Occipital lobe (tissue), 2 donors: Measurements from ENCODE around the gene STRIP2. TPM values are rescaled to one million over a fixed set of nuclear protein-coding genes. Genes with fewer than 3 reads are reported as not detected.
A peak's percentile ranks its signal among the peaks of the same experiment; 100 is the strongest.
"Not testable (repeated sequence)": the region's sequence is repeated elsewhere in the genome, so short reads cannot be mapped to it uniquely, and the experiment has no call there.

Experiments used
- DNase-seq: peaks from one replicate; lab custom pipeline; 2025; lab: John Stamatoyannopoulos, UW
- total RNA-seq: library from RNA; depleted of rRNA; stranded (reverse); fragments of >200 nt; gene quantifications from one replicate; pipeline ENCODE4 v1.2.3, GENCODE V29; 2014

The STRIP2 gene
- total RNA-seq, 1 donor from 2014 or later, result 0.94 TPM

GRCh38 chr7:129492391-129492790, 58.2 kb downstream of the STRIP2 start:
- no peak for DNase-seq

- no peak for DNase-seq
Observed at GRCh38 chr7:129493555-129493954, 59.3 kb downstream of the STRIP2 start.

- DNase-seq, result no peak
Observed at GRCh38 chr7:129494041-129494440, 59.8 kb downstream of the STRIP2 start.

- no peak for DNase-seq
Observed at GRCh38 chr7:129495987-129496386, 61.8 kb downstream of the STRIP2 start.

- no peak for DNase-seq
Observed at GRCh38 chr7:129496653-129497052, 62.4 kb downstream of the STRIP2 start.

GRCh38 chr7:129497156-129497555, 62.9 kb downstream of the STRIP2 start:
- DNase-seq, result no peak

- no peak for DNase-seq
Observed at GRCh38 chr7:129498021-129498420, 63.8 kb downstream of the STRIP2 start.

- no peak for DNase-seq
Observed at GRCh38 chr7:129499999-129500398, 65.8 kb downstream of the STRIP2 start.

- peak; percentile 76 for DNase-seq
Observed at GRCh38 chr7:129501760-129502707, 67.8 kb downstream of the STRIP2 start, which contains the start of gene SMKR1. Gene SMKR1, plus strand, starts transcription at chr7:129502531. Its CDS starts 294 bp downstream, at chr7:129502825.

- DNase-seq, result no peak
Observed at GRCh38 chr7:129502708-129503685, 68.8 kb downstream of the STRIP2 start.

- no peak for DNase-seq
Observed at GRCh38 chr7:129503725-129504124, 69.5 kb downstream of the STRIP2 start.

GRCh38 chr7:129512192-129512591, 78.0 kb downstream of the STRIP2 start:
- DNase-seq, result no peak

GRCh38 chr7:129513546-129513945, 79.3 kb downstream of the STRIP2 start:
- no peak for DNase-seq

GRCh38 chr7:129514683-129515082, 80.5 kb downstream of the STRIP2 start:
- DNase-seq, result no peak

- no peak for DNase-seq
Observed at GRCh38 chr7:129515381-129515780, 81.1 kb downstream of the STRIP2 start.

GRCh38 chr7:129517931-129518330, 83.7 kb downstream of the STRIP2 start:
- no peak for DNase-seq

- no peak for DNase-seq
Observed at GRCh38 chr7:129519464-129519863, 85.2 kb downstream of the STRIP2 start.

- no peak for DNase-seq
Observed at GRCh38 chr7:129522088-129522970, 88.1 kb downstream of the STRIP2 start.

- DNase-seq, result no peak
Observed at GRCh38 chr7:129522971-129523340, 88.7 kb downstream of the STRIP2 start.

GRCh38 chr7:129523924-129524323, 89.7 kb downstream of the STRIP2 start:
- no peak for DNase-seq

GRCh38 chr7:129524405-129524804, 90.2 kb downstream of the STRIP2 start:
- not testable (repeated sequence) for DNase-seq
